ENCODE measurements around the gene TCF19. TPM values are rescaled to one million over a fixed set of nuclear protein-coding genes. Genes with fewer than 3 reads are reported as not detected.
"Not testable (repeated sequence)": the region's sequence is repeated elsewhere in the genome, so short reads cannot be mapped to it uniquely, and the experiment has no call there.

Gene TCF19
- total RNA-seq, 1 experiment from 2014 or later, result 68.5 TPM

GRCh38 chr6:31161216-31162126 lies 3.1 kb downstream of the TCF19 start:
- no peak for DNase-seq (ENCODE audit: low spot score)

GRCh38 chr6:31162463-31163165 lies 4.2 kb downstream of the TCF19 start:
- no peak for DNase-seq (ENCODE audit: low spot score)

DNA sequence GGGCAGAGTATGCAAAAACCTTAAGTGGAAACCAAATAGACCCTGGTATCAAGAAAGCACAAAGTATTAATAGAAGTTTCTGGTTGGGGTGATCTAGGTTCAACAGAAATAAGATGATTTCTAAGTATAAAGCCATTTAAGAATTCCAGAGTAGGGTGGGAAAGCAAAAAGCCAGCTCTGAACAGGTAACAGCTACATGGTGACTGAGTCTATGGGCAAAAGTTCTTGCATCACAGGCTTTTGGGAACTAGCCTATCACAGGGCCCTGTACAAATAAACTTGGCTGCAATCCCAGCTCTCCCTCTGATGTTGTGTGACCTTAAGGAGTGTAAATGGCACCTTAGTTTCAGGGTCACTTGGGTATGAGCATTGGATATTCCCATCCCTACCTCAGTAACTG lies 5.5 kb downstream of the TCF19 start:
- no peak for DNase-seq (ENCODE audit: low spot score)

DNA sequence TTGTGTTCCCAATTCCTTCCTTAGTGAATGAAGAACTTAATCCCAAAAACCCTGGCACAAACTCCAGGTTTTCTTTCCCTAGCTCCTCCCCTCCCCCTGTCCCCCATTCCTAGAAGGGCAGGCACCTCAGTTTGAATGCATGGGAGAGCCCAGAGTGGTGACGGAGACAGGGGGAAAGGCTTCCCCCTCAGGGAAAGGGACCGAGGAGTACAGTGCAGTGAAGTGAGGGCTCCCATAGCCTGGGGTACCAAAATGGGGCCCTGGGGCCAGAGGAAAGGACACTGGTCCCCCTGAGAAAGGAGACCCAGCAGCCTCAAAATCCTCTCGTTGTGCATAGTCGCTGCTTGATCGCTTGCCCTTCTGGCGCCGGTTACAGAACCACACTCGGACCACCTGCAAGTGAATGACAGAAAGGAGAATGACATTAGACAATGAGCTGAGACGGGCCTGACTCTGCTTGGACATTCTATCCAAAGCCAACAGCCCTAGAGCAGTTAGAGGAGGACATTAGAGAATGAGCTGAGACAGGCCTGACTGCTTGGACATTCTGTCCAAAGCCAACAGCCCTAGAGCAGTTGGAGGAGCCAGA lies 6.2 kb downstream of the TCF19 start:
- DNase-seq (ENCODE audit: low spot score), result not testable (repeated sequence)

DNA sequence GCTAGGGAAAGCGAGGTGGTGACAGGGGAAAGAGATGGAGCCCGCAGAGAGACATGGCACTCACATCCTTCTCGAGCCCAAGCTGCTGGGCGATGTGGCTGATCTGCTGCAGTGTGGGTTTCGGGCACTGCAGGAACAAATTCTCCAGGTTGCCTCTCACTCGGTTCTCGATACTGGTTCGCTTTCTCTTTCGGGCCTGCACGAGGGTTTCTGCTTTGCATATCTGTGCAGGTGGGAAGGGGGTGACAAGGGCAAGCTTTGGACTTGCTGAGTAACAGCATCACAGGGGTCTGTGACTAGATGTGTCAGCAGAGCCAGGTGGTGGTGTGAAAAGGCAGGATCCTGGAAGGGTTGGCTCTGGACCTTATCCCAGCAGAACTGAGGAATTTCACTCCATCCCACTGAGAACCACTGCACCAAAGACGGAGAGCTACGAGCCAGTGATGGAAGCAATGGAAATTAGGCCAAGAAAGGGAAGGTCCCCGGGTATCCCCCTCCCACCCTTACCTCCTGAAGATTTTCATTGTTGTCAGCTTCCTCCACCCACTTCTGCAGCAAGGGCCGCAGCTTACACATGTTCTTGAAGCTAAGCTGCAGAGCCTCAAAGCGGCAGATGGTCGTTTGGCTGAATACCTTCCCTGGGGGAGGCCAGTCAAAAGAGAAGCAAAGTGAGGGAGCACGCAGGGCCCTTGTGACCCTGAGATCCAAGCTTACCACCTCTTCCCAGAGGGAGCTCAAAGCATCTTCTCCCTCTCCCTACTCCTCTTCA lies 6.9 kb downstream of the TCF19 start:
- not testable (repeated sequence) for DNase-seq (ENCODE audit: low spot score)

- no peak for DNase-seq (ENCODE audit: low spot score)
Measured at GRCh38 chr6:31165986-31166385, 7.6 kb downstream of the TCF19 start.

- DNase-seq (ENCODE audit: low spot score), result no peak
Measured at GRCh38 chr6:31168606-31169005, 10.2 kb downstream of the TCF19 start.

GRCh38 chr6:31169123-31169857 lies 10.9 kb downstream of the TCF19 start:
- no peak for DNase-seq (ENCODE audit: low spot score)

DNA sequence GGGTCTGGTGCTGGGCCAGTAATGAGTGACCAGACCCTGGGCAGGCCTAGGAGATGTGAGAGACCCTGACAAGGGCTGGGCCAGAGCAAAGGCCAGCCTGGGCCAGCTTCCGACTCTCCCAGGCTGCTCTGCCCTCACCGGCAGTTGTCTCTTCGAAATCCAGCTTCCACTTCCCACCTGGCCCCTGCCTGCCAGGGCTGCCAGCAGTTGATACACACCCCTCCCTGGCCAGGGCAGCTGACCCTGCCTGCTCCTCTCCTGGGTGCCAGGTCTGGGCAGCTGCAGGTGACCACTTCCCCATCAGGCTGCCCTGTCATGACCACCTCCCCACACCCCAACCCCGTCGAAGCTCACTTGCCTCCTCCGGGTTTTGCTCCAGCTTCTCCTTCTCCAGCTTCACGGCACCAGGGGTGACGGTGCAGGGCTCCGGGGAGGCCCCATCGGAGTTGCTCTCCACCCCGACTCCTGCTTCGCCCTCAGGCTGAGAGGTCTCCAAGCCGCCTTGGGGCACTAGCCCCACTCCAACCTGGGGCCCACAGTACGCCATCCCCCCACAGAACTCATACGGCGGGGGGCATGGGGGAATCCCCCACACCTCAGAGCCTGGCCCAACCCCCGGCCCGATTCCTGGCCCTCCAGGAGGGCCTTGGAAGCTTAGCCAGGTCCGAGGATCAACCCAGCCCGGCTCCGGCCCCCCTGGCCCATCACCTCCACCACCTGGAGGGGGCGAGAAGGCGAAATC lies 11.6 kb downstream of the TCF19 start:
- not testable (repeated sequence) for DNase-seq (ENCODE audit: low spot score)

DNA sequence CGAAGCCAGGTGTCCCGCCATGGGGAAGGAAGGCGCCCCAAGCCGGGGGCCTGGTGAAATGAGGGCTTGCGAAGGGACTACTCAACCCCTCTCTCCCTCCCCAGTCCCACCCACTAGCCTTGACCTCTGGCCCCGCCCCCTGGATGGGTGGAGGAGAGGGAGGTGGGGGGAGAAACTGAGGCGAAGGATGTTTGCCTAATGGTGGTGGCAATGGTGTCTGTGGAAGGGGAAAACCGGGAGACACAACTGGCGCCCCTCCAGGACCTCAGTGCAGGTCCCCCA lies 12.2 kb downstream of the TCF19 start, which contains the start of gene POU5F1:
POU5F1 (minus strand) TSS at position 83 of the 282 bp plus-strand sequence; CDS start at position 21, 62 bp downstream.
- no peak for DNase-seq (ENCODE audit: low spot score)

GRCh38 chr6:31170987-31171671 lies 12.7 kb downstream of the TCF19 start:
- DNase-seq (ENCODE audit: low spot score), result no peak

GRCh38 chr6:31171931-31172905 lies 13.8 kb downstream of the TCF19 start:
- DNase-seq (ENCODE audit: low spot score), result no peak

GRCh38 chr6:31172973-31173384 lies 14.6 kb downstream of the TCF19 start:
- no peak for DNase-seq (ENCODE audit: low spot score)

DNA sequence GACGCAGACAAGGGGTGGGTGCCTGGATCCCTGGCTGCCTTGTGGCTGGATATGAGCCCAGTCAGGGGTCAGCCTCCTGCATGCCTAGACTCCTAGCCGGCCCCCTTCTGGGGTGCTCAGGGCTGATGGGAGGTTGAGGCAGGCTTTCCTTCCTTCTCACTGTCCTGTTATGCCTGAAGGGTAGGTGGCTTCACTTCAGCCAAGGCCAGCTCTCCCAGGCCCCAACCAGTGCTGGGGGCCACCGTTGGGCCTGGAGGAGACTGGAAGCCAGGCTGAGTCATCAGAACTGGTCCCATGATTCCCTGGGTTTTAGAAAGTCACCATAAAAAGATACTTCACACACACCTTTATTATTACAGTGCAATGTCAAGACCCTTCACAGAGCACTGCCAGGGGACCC lies 15.0 kb downstream of the TCF19 start:
- no peak for DNase-seq (ENCODE audit: low spot score)

DNA sequence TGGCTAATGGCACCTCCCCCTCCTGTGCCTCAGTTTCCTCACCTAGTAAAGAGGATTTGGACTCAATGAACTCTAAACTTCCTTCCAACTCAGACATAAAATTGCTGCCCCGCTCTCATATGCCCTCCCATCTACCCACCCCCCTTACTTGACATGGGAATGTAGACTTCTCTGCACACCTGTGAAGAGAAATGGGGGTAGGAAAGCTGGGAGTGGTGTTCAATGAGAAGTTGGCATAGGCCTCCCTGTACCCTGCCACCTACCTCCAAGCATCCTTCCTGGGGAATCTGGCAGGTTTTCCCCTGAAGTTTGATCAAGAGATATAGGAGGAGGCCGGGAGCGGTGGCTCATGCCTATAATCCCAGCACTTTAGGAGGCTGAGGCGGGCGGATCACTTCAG lies 16.0 kb downstream of the TCF19 start:
- no peak for DNase-seq (ENCODE audit: low spot score)

GRCh38 chr6:31175971-31176370 lies 17.6 kb downstream of the TCF19 start:
- peak; percentile 73 for DNase-seq (ENCODE audit: low spot score)

DNA sequence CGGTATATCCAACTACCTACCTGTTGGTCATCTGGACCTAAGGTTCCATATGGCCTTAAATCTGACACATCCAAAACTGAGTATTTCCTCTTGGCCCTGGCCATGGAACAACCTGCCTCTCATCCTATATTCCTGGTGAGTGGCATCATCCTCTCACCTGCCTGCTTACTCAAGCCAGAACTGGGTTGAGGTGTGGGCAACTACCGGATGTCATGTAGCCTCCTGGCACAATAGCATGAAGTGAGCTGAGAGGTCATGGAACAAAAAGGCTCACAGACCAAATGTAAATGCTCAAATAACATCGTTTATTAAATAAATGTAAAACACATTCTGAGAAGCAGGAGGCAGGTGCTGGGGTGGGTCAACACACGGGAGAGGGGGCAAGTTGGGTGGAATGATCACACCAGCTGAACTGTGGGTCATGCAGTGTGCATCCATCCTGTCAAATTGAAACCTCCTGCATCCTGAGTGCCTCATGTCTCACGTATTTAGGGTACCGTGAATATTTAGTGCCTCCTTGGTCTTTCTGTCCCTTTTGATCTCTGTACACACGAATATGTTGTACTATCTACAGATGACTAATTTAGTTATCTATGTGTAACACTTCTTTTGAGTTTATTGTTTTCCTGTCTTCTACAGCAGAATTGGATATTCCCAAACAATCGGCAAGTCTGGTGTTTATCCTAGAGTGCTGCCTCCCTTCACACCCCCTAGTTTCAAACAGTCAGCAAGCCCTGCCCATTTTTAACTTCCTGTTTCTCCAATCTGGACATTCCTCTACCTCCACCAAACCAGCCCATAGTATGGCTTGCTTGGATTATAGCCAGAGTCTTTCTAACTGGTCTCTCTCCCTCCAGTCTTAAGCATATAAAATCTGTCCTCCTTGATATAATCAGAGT lies 20.0 kb downstream of the TCF19 start:
- no peak for DNase-seq (ENCODE audit: low spot score)

DNA sequence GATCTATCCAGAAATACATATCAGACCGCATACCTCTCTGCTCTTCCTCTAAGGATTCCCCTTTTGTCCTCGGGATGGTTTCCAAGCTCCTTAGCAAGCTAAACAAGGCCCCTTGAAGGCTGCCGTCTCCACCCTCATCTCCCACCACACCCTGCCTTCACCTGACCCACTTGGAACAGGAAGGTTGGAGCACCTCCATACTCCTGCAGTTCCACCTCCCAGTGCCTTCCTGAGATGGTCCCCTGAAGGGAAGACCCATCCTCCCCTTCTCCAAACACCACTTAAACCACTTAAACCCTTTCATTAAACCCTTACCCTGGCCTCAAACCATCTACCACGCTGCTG lies 20.6 kb downstream of the TCF19 start:
- DNase-seq (ENCODE audit: low spot score), result no peak

All from A172 (cell line).